ENCODE results near the gene TMCO4. TPM values are rescaled to one million over a fixed set of nuclear protein-coding genes. Genes with fewer than 3 reads are reported as not detected.

Gene TMCO4
- polyA plus RNA-seq, 1 experiment: 10.1 TPM

DNA sequence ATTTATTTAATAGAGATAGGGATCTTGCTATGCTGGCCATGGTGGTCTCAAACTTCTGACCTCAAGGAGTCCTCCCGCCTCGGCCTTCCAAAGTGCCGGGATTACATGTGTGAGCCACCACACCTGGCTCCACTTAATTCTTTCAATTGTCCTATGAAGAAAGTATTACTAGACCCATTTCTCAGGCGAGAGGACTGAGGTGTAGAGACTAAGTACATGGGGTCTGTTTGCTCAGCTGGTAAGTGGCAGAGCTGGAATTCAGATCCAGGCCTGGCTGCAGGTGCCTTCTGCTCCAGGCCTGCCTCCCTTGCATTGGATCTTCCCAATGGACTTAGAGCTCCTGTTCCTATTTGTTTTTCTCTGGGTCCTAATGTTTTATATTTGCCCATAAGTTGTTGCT is 79.5 kb downstream of the TMCO4 start:
- Histone ChIP-seq H3K4me3 (ENCODE audit: low read depth, low read length) (no peak overlapping the region), H3K27me3 (ENCODE audit: control insufficient read depth, insufficient read depth, low read length) (no peaks in the 10 kb centered on the region), H3K9me3 (ENCODE audit: control insufficient read depth, insufficient read depth, low read length) (no peaks in the 10 kb centered on the region), H3K27ac (ENCODE audit: low read depth, low read length) (no peak overlapping the region)
- ChIA-PET POLR2A (no interaction called here), CTCF (interaction anchor here (1.1 kb wide), 1 partner anchor 15 kb away, joined by 4 read pairs; no protein-coding TSS in a partner anchor)
- no peak for DNase-seq (ENCODE audit: low read depth, low spot score)
- TF ChIP-seq, protein P1, sequence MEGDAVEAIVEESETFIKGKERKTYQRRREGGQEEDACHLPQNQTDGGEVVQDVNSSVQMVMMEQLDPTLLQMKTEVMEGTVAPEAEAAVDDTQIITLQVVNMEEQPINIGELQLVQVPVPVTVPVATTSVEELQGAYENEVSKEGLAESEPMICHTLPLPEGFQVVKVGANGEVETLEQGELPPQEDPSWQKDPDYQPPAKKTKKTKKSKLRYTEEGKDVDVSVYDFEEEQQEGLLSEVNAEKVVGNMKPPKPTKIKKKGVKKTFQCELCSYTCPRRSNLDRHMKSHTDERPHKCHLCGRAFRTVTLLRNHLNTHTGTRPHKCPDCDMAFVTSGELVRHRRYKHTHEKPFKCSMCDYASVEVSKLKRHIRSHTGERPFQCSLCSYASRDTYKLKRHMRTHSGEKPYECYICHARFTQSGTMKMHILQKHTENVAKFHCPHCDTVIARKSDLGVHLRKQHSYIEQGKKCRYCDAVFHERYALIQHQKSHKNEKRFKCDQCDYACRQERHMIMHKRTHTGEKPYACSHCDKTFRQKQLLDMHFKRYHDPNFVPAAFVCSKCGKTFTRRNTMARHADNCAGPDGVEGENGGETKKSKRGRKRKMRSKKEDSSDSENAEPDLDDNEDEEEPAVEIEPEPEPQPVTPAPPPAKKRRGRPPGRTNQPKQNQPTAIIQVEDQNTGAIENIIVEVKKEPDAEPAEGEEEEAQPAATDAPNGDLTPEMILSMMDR (IDR thresholded peaks at IDR 0.05; ENCODE audit: low read depth, low read length): no peak

DNA sequence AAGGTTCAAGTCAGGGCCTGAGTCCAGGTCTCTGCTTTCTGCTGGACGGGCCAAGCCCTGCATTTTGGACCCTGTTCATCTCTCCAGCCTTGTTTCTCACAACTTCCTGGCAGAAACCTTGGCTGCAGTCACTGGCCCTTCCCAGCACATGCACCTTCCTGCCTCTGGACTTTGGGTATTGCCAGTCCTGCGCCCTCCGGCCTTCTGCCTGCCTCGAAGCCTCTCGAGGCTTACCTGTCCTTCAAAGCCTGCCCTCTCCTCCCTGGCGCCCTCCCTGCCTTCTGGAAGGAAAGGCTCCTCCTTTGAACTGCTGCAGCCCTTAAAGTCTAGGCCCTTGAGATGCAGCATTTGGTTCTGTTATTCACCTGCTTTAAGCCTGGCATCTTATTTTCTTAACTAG is 82.2 kb downstream of the TMCO4 start:
- H3K27ac ChIP-seq (ENCODE audit: low read depth, low read length): no peak overlapping the region
- ChIA-PET CTCF (no interaction called here), POLR2A (no interaction called here)
- TF ChIP-seq, protein P1 (IDR thresholded peaks at IDR 0.05; ENCODE audit: low read depth, low read length): no peak
- no peaks in the 10 kb centered on the region for H3K9me3 ChIP-seq (ENCODE audit: control insufficient read depth, insufficient read depth, low read length)
- DNase-seq (ENCODE audit: low read depth, low spot score): no peak
- no peaks in the 10 kb centered on the region for H3K27me3 ChIP-seq (ENCODE audit: control insufficient read depth, insufficient read depth, low read length)
- H3K4me3 ChIP-seq (ENCODE audit: low read depth, low read length): no peak overlapping the region

DNA sequence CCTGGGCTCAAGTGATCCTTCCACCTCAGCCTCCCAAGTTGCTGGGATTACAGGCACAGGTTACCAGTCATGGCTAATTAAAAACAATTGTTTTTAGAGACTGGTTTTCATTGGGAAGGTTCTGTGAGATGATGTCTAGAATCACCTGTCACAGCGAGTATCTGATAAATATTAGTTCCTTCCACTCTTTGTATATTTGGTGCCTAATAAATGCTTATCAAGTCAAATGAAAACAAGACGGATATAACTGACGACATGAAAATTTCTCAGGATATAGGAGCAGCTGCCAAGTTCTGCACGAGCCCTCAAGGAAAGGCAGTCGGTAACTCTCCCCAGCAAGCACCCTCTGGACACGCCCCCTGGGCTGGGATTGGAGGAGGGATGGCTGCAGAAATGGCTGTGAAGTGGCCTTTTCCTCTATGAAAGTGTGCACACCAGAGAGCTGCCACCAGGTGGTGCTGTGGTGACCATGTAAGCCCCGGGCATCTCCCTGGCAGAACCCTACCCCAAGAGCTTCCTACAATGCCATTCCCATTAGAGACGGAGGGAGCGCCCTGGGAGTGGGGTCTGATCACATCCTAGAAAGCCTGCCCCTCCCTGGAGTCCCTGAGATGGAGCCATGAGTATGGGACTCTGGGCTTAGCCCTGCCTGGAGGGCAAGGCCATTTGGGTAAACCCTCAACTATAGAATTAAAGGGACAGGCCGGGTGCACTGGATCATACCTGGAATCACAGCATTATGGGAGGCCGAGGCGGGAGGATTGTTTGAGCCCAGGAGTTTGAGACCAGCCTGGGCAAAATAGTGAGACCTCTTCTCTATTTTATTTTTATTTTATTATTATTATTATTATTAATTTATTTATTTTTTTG is 84.1 kb downstream of the TMCO4 start:
- H3K4me3 ChIP-seq (ENCODE audit: low read depth, low read length): no peak overlapping the region
- ChIA-PET CTCF (interaction anchor here (0.6 to 4.1 kb wide), 29 partner anchors 9 to 1720 kb away, joined by 3 to 50 read pairs (median 4); partner anchors contain the start of genes CAPZB and OTUD3), POLR2A (no interaction called here)
- no peak overlapping the region for H3K27ac ChIP-seq (ENCODE audit: low read depth, low read length)
- no peaks in the 10 kb centered on the region for H3K27me3 ChIP-seq (ENCODE audit: control insufficient read depth, insufficient read depth, low read length)
- TF ChIP-seq, protein P1 (IDR thresholded peaks at IDR 0.05; ENCODE audit: low read depth, low read length): peak; percentile 94
- peak; percentile 85 for DNase-seq (ENCODE audit: low read depth, low spot score)
- no peaks in the 10 kb centered on the region for H3K9me3 ChIP-seq (ENCODE audit: control insufficient read depth, insufficient read depth, low read length)

DNA sequence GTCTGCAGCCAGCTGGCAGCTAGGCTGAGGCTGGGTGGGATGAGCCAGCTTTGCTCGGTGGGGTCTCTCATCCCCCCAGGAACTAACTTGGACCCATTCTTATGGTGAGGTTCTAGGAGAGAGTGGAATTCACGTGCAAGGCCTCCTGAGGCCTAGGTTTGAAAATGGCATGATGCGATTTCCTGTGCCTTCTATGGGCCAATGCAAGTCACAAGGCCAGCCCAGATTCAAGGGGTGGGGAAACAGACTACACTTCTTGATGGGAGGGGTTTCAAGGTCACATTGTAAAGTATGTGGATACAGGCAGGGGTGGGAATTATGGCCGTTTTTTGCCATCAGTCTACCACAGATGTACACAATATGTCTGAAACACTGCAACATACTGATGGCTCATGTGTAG is 86.8 kb downstream of the TMCO4 start:
- Histone ChIP-seq H3K27ac (ENCODE audit: low read depth, low read length) (no peak overlapping the region), H3K9me3 (ENCODE audit: control insufficient read depth, insufficient read depth, low read length) (no peaks in the 10 kb centered on the region), H3K4me3 (ENCODE audit: low read depth, low read length) (no peak overlapping the region), H3K27me3 (ENCODE audit: control insufficient read depth, insufficient read depth, low read length) (no peaks in the 10 kb centered on the region)
- TF ChIP-seq, protein P1 (IDR thresholded peaks at IDR 0.05; ENCODE audit: low read depth, low read length): no peak
- CTCF ChIA-PET: interaction anchor here (4.1 kb wide), 1 partner anchor 8 kb away, joined by 50 read pairs; no protein-coding TSS in a partner anchor
- no peak for DNase-seq (ENCODE audit: low read depth, low spot score)
- POLR2A ChIA-PET: no interaction called here
